GM13977 (cell line): Measurements from ENCODE around the gene KRT40.

ENCODE experiments used
- DNase-seq: peaks from one replicate; pipeline ENCODE4 v3.0.0; 2012; ENCODE audit warnings: low spot score
- in situ Hi-C: fragments of 300-500 bp; cut with MboI; formaldehyde crosslinking; loops from one replicate; pipeline ENCODE4 v1.12.0; 2022; ENCODE audit warnings: low sequenced_read_pairs, low pct_unique_long_range_greater_than_20kb, mixed read lengths, inconsistent platforms; ENCODE audit not compliant: unreplicated experiment
- TF ChIP-seq, protein P1 (sequence below): IDR thresholded peaks from 2 replicates; pipeline ENCODE4 v1.5.1; 2012; ENCODE audit warnings: mild to moderate bottlenecking, control low read depth; ENCODE audit not compliant: insufficient read depth; ENCODE audit errors: extremely low read depth, missing control alignments

KRT40 gene

GRCh38 chr17:40966848-40967247 lies 17.3 kb downstream of the KRT40 start, which contains the start of gene KRT39:
TSS of gene KRT39 (minus strand) at chr17:40966948. CDS start at chr17:40966856, 92 bp downstream.
- in situ Hi-C loops = no loop called here
- DNase-seq = no peak
- TF ChIP-seq, protein P1, sequence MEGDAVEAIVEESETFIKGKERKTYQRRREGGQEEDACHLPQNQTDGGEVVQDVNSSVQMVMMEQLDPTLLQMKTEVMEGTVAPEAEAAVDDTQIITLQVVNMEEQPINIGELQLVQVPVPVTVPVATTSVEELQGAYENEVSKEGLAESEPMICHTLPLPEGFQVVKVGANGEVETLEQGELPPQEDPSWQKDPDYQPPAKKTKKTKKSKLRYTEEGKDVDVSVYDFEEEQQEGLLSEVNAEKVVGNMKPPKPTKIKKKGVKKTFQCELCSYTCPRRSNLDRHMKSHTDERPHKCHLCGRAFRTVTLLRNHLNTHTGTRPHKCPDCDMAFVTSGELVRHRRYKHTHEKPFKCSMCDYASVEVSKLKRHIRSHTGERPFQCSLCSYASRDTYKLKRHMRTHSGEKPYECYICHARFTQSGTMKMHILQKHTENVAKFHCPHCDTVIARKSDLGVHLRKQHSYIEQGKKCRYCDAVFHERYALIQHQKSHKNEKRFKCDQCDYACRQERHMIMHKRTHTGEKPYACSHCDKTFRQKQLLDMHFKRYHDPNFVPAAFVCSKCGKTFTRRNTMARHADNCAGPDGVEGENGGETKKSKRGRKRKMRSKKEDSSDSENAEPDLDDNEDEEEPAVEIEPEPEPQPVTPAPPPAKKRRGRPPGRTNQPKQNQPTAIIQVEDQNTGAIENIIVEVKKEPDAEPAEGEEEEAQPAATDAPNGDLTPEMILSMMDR = no peak

DNA sequence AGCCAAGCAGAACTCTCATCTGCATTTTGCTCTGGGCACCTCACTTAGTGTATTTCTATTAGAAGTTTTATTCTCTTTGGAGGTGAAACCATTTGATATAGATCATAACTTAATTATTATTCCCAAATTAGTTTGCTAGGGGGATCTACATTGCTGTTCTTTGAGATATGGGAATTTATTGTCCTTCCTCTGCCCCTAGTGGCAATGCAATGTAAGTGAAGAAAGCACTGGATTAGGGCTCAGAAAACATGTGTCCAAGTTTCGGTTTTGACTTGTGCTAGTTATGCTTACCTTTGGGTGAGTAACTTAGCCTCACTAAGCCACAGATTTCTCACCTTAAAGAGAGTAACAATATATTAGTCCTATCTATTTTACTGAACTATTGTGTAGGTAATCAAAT lies 20.3 kb downstream of the KRT40 start:
- peak; percentile 23 for DNase-seq
- in situ Hi-C loops = no loop called here
- TF ChIP-seq, protein P1 = peak; percentile 46

DNA sequence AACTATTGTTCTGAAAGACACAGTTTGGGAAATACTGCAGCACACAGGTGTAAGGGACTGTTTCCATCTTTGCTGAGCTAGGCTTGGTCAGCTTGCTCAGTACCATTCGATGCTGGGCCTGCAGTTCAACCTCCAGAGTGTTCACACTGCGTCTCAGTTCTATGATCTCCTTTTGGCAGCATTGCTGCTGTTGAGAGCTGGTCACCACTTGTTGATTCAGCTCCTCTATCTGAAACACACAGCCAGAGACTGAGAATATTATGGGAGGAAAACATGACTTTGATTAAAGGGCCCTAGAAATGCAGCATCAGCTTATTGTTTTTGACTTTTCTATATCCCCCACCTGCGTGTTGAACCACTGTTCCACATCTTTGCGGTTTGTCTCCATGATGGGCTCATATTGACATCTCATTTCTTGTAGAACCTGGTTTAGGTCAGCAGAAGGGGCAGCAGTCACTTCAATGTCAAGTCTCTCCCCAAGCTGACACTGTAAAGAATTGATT lies 22.0 kb downstream of the KRT40 start:
- TF ChIP-seq, protein P1 = no peak
- no peak for DNase-seq
- in situ Hi-C loops = no loop called here

DNA sequence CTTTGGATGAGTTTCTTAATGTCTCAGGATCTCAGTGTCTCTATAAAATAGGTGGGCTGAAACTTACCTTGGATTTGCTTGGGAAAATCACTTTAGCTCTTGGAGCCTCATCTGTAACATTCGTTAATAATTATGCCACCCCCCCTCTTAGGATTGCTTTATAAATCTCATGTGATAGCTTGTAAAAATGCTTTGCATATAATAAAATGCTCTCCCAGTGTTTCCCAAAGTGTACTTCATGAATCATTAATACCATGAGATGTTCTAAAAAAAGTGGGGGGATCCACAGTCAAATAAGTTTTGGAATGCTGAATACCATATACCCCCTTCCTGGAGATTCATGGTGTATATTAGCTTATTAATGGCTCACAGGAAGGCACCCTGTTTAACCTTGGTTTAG lies 22.5 kb downstream of the KRT40 start:
- TF ChIP-seq, protein P1 = no peak
- in situ Hi-C loops = no loop called here
- no peak for DNase-seq

DNA sequence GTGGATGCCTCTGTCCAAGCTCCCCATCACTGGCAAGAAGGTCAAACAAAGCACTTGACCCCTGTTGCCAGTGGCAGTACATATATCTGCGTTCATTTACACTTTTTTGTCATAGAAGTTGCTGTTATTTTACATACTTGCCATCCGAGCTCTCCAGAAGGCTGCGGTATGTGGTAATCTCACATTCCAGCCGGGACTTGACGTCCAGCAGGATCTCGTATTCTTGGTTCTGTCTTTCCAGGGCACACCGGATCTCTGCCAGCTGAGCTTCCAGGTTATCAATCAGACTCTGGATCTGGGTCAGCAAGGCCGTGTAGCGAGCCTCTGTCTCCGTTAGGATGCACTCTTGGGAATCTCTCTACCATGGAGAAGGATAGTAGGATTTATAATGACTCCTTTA lies 24.0 kb downstream of the KRT40 start:
- in situ Hi-C loops = no loop called here

DNA sequence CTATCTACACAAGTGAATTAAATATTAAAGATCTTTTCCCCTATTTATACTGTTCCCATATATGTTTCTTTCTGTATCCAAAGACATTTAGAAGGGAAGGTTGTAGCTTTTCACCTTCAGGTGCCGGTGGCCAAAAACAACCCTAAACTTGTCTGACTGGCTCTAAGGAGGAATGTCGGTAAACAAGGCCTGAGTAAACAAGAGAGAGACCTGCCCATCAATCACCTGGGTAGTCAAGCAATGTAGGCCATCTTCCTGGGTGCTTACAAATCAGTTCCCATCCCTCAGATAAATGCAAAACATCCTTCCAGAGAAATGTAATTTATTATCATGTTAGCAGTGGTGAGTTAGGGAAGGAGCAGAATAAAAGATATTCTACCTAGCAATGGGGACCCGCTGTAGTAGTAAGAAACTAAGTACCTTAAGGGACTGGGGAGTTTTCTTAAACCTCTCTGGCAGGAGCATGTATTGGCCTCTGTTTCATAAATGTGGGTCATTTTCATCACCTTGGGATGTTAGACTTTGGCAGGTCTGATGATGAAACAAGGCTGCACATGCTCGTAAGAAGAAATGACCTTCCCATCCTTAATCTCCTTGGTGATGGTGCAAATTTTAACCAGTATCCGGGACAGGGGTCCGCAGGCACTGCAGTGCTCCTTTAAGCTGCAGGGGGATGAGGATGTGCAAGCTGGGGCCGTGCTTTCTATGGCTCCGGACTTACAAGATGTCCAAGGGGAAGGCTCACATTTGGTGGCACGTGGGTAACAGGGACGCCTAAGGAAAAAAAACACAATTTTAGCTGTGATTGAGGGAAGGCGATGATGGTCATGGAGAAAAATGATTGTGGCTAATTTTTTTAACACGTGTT lies 25.8 kb downstream of the KRT40 start:
- in situ Hi-C loops = no loop called here
- TF ChIP-seq, protein P1 = no peak
- DNase-seq = no peak

More for the DNA sequence above, 24.0 kb downstream of the KRT40 start:
- DNase-seq = no peak
- TF ChIP-seq, protein P1 = no peak
